IPS DF 19.7 (cell line): Measurements from ENCODE around the gene PAX2.

Experiments
- DNase-seq: peaks from one replicate; pipeline ENCODE4 v3.0.0-alpha.2; 2013; ENCODE audit warnings: low read depth, low spot score

PAX2 gene

GRCh38 chr10:100816671-100817070 lies 71.3 kb downstream of the PAX2 start:
- DNase-seq = no peak

GRCh38 chr10:100817268-100817839 lies 72.0 kb downstream of the PAX2 start:
- no peak for DNase-seq

- DNase-seq = no peak
Observed at GRCh38 chr10:100819424-100819823, 74.0 kb downstream of the PAX2 start.

- no peak for DNase-seq
Observed at GRCh38 chr10:100823194-100823593, 77.8 kb downstream of the PAX2 start.

- no peak for DNase-seq
Observed at GRCh38 chr10:100824886-100825285, 79.5 kb downstream of the PAX2 start.

GRCh38 chr10:100825325-100825875 lies 80.0 kb downstream of the PAX2 start:
- DNase-seq = no peak

GRCh38 chr10:100826031-100826651 lies 80.8 kb downstream of the PAX2 start:
- no peak for DNase-seq

- no peak for DNase-seq
Observed at GRCh38 chr10:100826661-100826982, 81.2 kb downstream of the PAX2 start.

- no peak for DNase-seq
Observed at GRCh38 chr10:100826983-100827818, 81.8 kb downstream of the PAX2 start.

GRCh38 chr10:100827819-100828737 lies 82.7 kb downstream of the PAX2 start:
- DNase-seq = no peak

- DNase-seq = no peak
Observed at GRCh38 chr10:100828738-100829096, 83.3 kb downstream of the PAX2 start.

GRCh38 chr10:100829097-100829870 lies 83.9 kb downstream of the PAX2 start:
- DNase-seq = no peak

GRCh38 chr10:100829933-100830727 lies 84.7 kb downstream of the PAX2 start:
- DNase-seq = no peak

- no peak for DNase-seq
Observed at GRCh38 chr10:100830728-100831111, 85.3 kb downstream of the PAX2 start.

GRCh38 chr10:100831742-100832141 lies 86.4 kb downstream of the PAX2 start:
- no peak for DNase-seq

- no peak for DNase-seq
Observed at GRCh38 chr10:100835810-100836209, 90.4 kb downstream of the PAX2 start.

- no peak for DNase-seq
Observed at GRCh38 chr10:100836891-100837290, 91.5 kb downstream of the PAX2 start.

- DNase-seq = no peak
Observed at GRCh38 chr10:100837300-100837699, 91.9 kb downstream of the PAX2 start.

GRCh38 chr10:100838986-100839385 lies 93.6 kb downstream of the PAX2 start:
- DNase-seq = no peak

- DNase-seq = no peak
Observed at GRCh38 chr10:100841528-100841927, 96.1 kb downstream of the PAX2 start.
